ENCODE results near the gene CST11. TPM values are rescaled to one million over a fixed set of nuclear protein-coding genes. Genes with fewer than 3 reads are reported as not detected.
A peak's percentile ranks its signal among the peaks of the same experiment; 100 is the strongest.

The CST11 gene
- total and polyA plus RNA-seq, 8 donors = not detected

DNA sequence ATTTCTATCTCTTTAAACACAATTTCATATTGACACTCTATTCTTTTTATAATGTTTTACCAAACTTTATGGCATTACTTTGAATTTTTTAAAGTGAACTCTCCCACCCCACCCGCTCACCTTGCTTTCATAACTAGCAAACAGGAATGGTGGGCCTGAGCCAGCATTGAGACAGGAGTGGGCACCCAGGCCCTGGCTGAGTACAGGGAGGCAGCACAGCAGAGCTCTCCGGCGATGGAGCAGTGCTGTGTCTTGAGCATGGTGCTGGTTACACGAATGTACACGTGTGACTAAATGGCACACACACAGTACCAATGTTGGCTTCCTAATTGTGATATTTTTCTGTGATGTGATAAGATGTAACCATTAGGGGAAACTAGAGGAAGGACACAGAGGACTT lies 4.5 kb downstream of the CST11 start:
- TF ChIP-seq, protein P1, sequence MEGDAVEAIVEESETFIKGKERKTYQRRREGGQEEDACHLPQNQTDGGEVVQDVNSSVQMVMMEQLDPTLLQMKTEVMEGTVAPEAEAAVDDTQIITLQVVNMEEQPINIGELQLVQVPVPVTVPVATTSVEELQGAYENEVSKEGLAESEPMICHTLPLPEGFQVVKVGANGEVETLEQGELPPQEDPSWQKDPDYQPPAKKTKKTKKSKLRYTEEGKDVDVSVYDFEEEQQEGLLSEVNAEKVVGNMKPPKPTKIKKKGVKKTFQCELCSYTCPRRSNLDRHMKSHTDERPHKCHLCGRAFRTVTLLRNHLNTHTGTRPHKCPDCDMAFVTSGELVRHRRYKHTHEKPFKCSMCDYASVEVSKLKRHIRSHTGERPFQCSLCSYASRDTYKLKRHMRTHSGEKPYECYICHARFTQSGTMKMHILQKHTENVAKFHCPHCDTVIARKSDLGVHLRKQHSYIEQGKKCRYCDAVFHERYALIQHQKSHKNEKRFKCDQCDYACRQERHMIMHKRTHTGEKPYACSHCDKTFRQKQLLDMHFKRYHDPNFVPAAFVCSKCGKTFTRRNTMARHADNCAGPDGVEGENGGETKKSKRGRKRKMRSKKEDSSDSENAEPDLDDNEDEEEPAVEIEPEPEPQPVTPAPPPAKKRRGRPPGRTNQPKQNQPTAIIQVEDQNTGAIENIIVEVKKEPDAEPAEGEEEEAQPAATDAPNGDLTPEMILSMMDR (IDR thresholded peaks at IDR 0.05) = no peak
- peaks cover 0 to 4% of the 10 kb centered on the region in 2 donors for H3K27me3 ChIP-seq
- no peaks in the 10 kb centered on the region for H3K9me3 ChIP-seq
- no peaks in the 10 kb centered on the region for H3K36me3 ChIP-seq
- ATAC-seq (no peak), DNase-seq (no peak)
- no peak overlapping the region for H3K4me3 ChIP-seq
- no peaks in the 10 kb centered on the region for H3K4me1 ChIP-seq
- intact Hi-C loops (cut with DNase I) = loop anchor here in 1 of 2 donors (10.0 kb wide), 1 partner anchor 157 kb away; the partner anchor contains the start of gene CST9
- H3K27ac ChIP-seq = no peak overlapping the region

DNA sequence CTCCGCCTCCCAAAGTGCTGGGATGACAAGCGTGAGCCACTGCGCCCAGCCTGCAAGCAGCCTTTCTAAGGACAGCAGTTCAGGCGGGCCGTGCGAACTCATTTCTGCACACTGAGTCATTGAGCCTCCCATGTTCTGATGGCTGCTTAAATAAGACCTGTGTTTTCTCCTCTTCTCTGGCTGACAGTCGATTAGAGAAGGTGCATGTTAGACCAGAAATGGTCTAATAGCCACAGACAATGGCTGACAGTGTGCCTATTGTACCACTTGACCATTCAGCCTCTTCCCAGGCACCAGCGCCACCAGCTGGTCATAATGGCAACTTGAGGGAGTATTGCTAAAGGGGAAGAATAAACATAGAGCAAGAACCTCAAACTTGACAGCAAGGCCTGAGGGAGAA lies 6.2 kb downstream of the CST11 start:
- DNase-seq (peak in 1 of 4 donors; percentile 22), ATAC-seq (peak; percentile 72)
- no peaks in the 10 kb centered on the region for H3K4me1 ChIP-seq
- H3K36me3 ChIP-seq = no peaks in the 10 kb centered on the region
- intact Hi-C loops (cut with DNase I) = loop anchor here in 1 of 2 donors (10.0 kb wide), 1 partner anchor 158 kb away; the partner anchor contains the start of gene CST9
- H3K27ac ChIP-seq = no peak overlapping the region
- H3K4me3 ChIP-seq = no peak overlapping the region
- H3K9me3 ChIP-seq = no peaks in the 10 kb centered on the region
- no peaks in the 10 kb centered on the region for H3K27me3 ChIP-seq
- TF ChIP-seq, protein P1 (IDR thresholded peaks at IDR 0.05) = peak; percentile 16

DNA sequence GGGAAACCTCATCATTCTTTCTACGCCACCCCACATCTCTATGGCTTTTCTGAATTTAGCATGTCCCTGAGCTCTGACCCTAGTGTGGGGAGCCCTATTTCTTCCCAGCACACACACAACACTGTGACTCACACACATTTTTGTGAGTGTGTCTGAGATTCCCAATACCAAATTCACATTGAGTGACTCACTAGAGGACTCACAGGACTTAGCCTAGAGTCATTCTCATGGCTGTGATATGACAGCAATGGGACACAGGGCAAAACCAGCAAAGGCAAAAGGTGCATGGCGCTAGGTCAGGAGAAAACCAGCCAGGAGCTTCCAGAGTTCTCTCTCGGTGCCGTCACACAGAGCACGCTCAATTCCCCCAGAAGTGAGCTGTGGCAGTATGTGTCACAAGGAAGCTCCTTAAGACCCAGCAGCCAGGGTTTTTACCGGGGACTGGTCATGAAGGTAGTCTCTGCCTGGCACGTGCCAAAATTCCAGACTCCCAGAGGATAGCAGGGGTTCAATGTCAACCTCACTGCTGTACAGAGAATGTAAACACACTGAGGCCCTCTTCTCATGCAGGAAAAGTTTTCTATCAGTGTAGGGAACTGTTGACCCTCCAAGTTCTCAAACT lies 7.0 kb downstream of the CST11 start:
- H3K9me3 ChIP-seq = no peaks in the 10 kb centered on the region
- H3K36me3 ChIP-seq = no peaks in the 10 kb centered on the region
- H3K27me3 ChIP-seq = no peaks in the 10 kb centered on the region
- no peaks in the 10 kb centered on the region for H3K4me1 ChIP-seq
- ATAC-seq = no peak
- H3K4me3 ChIP-seq = no peak overlapping the region
- intact Hi-C loops (cut with DNase I) = loop anchor here in 1 of 2 donors (10.0 kb wide), 1 partner anchor 159 kb away; the partner anchor contains the start of gene CST9
- no peak overlapping the region for H3K27ac ChIP-seq
- TF ChIP-seq, protein P1 (IDR thresholded peaks at IDR 0.05) = no peak
- DNase-seq = no peak

DNA sequence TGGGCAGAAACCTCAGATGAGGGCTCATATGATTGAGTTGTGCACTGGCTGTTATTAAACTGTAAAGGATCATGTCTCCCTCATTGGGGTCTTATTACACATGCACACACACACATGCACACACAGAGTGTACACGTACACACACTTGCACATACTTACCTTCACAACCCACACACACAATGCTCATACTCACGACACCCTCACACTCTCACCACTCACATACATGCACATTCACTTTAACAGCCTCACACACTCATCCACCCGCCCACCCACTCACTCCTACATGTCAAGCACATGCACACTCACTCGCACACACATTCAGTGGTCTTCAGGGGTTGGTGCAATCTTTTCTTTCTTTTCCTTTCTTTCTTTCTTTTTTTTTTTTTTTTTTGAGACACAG lies 7.8 kb downstream of the CST11 start:
- intact Hi-C loops (cut with DNase I) = loop anchor here in 1 of 2 donors (10.0 kb wide), 1 partner anchor 160 kb away; the partner anchor contains the start of gene CST9
- Histone ChIP-seq H3K9me3 (no peaks in the 10 kb centered on the region), H3K4me1 (no peaks in the 10 kb centered on the region), H3K27ac (no peak overlapping the region), H3K27me3 (no peaks in the 10 kb centered on the region), H3K36me3 (no peaks in the 10 kb centered on the region), H3K4me3 (no peak overlapping the region)
- no peak for DNase-seq
- no peak for ATAC-seq
- TF ChIP-seq, protein P1 (IDR thresholded peaks at IDR 0.05) = no peak

DNA sequence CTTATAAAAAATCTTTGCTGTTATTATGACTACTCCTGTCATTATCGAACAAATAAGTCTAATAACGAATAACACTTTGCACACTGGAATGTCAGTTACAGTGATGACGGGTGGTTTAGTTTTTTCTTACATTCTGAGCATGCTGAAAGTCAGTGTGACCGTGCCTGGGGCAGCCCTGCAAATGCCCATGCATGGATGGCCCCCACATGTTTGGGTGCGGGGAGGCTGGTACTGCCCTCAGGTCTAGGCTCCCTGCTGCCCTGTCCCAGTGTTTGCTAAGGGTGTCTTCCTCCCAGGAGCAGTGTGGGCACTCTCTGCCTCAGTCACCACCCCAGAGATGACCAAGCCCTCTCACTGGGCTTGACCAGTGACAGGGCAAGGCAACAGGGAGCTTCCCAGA lies 10.2 kb downstream of the CST11 start:
- H3K4me3 ChIP-seq = no peak overlapping the region
- H3K27me3 ChIP-seq = no peaks in the 10 kb centered on the region
- TF ChIP-seq, protein P1 (IDR thresholded peaks at IDR 0.05) = no peak
- no peak for DNase-seq
- no peaks in the 10 kb centered on the region for H3K4me1 ChIP-seq
- no peaks in the 10 kb centered on the region for H3K36me3 ChIP-seq
- no peak overlapping the region for H3K27ac ChIP-seq
- intact Hi-C loops (cut with DNase I) = loop anchor here in 1 of 2 donors (10.0 kb wide), 1 partner anchor 162 kb away; the partner anchor contains the start of gene CST9
- no peaks in the 10 kb centered on the region for H3K9me3 ChIP-seq
- ATAC-seq = no peak
